HAP-1 (cell line): Measurements from ENCODE around the gene SPTBN5.

Source experiments
- DNase-seq, 2 experiments: peaks; one replicate each; pipeline ENCODE4 v3.0.0-alpha.2; 2016 to 2020; ENCODE audit warnings: low spot score in 2 of 2
- H3K27me3 ChIP-seq: fragments of 250-450 bp; sonication (Bioruptor Pico); 2 replicates; pipeline ENCODE4 v1.5.1; 2020; ENCODE audit warnings: low read depth, mild to moderate bottlenecking, moderate library complexity
- H3K36me3 ChIP-seq: fragments of 250-450 bp; sonication (Bioruptor Pico); replicated peaks from 2 replicates; pipeline ENCODE4 v1.5.1; 2020; ENCODE audit warnings: mild to moderate bottlenecking
- H3K4me1 ChIP-seq: fragments of 250-450 bp; sonication (Bioruptor Pico); 2 replicates; pipeline ENCODE4 v1.5.1; 2020; ENCODE audit warnings: mild to moderate bottlenecking
- H3K4me3 ChIP-seq: fragments of 250-450 bp; sonication (Bioruptor Pico); 2 replicates; pipeline ENCODE4 v1.5.1; 2020; ENCODE audit warnings: mild to moderate bottlenecking, moderate library complexity
- H3K9me3 ChIP-seq: fragments of 250-450 bp; sonication (Bioruptor Pico); 2 replicates; pipeline ENCODE4 v1.5.1; 2020; ENCODE audit warnings: mild to moderate bottlenecking, moderate library complexity
- in situ Hi-C: fragments of 300-500 bp; cut with MboI; formaldehyde crosslinking; loops from 3 replicates; pipeline ENCODE4 v1.14.3; 2020; ENCODE audit warnings: low sequenced_read_pairs, inconsistent platforms, mixed read lengths

SPTBN5 gene

GRCh38 chr15:41881086-41881485, 12.8 kb downstream of the SPTBN5 start:
- in situ Hi-C loops: no loop called here
- H3K27me3 ChIP-seq: no peaks in the 10 kb centered on the region
- H3K9me3 ChIP-seq: no peaks in the 10 kb centered on the region
- DNase-seq: no peak
- H3K4me3 ChIP-seq: no peak overlapping the region
- no peaks in the 10 kb centered on the region for H3K4me1 ChIP-seq
- H3K36me3 ChIP-seq: no peaks in the 10 kb centered on the region

DNA sequence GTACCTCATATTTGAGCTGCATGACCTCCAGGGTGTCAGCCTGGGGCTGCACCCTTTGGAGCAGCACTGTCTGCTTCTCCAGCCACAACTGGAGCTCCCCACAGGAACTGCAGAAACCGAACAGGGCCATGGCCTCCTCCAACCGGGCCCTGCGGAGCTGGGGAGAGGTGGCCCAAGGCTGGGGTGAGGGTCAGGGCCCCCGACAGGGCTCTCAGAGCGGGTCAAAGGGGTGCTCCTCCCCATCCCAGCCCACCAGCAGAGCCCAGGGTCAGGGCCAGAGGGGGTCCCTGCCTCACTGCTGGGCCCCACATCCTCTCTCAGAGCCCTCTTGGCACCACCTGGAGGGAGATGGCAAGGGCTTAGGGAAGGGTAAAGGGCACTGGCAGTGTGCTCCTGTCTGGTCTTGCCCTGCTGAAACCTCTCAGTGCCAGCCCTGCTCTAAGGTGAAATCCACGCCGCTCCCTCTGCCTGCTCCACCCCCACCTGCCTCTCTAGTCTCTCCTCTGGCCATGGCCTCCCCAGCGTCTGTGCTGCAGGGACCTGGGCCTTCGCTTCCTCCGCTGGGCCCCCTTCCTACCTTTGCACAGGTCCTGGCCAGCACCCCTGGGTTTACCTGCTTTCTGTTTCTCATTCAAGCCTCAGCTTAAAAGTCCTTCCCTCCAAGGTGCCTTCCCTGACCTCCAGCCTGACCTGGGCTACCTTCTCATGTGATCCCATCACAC, 13.5 kb downstream of the SPTBN5 start:
- DNase-seq: no peak
- H3K27me3 ChIP-seq: no peaks in the 10 kb centered on the region

DNA sequence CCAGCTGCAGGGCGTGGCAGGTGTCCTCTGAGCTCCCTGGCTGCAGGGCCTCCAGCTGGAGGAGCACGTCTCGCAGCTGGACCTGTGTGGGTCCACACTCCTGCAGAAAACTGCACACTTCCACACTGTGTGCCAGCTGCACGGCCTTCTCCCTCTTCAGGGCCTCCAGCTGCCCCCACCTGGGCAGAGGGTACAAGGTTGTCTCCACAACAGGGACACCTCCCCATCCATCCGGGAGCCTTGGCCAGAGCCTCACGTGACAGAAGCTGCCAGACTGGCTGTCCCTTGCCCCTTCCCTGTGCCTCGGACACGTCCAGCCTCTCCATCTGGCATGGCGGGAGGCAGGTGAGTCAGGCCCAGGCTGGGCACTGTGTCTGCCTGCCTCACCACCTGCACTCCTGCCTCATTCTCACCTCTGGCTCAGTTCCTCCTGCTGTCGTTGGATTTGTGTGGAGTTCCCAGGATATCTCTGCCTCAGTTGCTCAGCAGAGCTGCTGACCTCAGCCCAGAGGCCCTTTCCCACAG, 14.5 kb downstream of the SPTBN5 start:
- in situ Hi-C loops: no loop called here
- H3K4me1 ChIP-seq: no peaks in the 10 kb centered on the region
- H3K4me3 ChIP-seq: no peak overlapping the region
- no peaks in the 10 kb centered on the region for H3K27me3 ChIP-seq
- H3K9me3 ChIP-seq: no peaks in the 10 kb centered on the region
- DNase-seq: no peak
- H3K36me3 ChIP-seq: no peaks in the 10 kb centered on the region

More for the DNA sequence above, 13.5 kb downstream of the SPTBN5 start:
- Histone ChIP-seq H3K36me3 (no peaks in the 10 kb centered on the region), H3K4me1 (no peaks in the 10 kb centered on the region), H3K9me3 (no peaks in the 10 kb centered on the region), H3K4me3 (no peak overlapping the region)
- in situ Hi-C loops: no loop called here

DNA sequence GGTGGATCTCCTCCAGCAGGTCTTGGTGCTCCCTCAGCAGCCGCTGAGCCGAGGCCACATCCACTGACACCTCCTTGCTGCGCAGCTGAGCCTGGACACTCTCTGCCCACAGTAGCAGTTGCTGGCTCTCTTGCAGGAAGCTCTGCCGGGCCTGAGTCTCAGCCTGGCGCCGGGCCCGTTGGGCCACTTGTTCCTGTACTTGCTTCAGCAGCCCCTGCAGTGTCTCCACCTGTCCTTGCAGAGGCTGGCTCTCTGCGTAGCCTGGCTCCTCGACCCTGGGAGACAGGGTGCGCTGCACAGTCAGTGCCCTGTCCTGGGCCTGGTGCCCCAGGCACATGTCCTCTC, 15.5 kb downstream of the SPTBN5 start:
- DNase-seq: no peak
- H3K4me1 ChIP-seq: no peaks in the 10 kb centered on the region
- no peaks in the 10 kb centered on the region for H3K9me3 ChIP-seq
- H3K27me3 ChIP-seq: no peaks in the 10 kb centered on the region; the same call in 1 of the 2 replicates
- H3K4me3 ChIP-seq: no peak overlapping the region
- in situ Hi-C loops: no loop called here
- no peaks in the 10 kb centered on the region for H3K36me3 ChIP-seq

DNA sequence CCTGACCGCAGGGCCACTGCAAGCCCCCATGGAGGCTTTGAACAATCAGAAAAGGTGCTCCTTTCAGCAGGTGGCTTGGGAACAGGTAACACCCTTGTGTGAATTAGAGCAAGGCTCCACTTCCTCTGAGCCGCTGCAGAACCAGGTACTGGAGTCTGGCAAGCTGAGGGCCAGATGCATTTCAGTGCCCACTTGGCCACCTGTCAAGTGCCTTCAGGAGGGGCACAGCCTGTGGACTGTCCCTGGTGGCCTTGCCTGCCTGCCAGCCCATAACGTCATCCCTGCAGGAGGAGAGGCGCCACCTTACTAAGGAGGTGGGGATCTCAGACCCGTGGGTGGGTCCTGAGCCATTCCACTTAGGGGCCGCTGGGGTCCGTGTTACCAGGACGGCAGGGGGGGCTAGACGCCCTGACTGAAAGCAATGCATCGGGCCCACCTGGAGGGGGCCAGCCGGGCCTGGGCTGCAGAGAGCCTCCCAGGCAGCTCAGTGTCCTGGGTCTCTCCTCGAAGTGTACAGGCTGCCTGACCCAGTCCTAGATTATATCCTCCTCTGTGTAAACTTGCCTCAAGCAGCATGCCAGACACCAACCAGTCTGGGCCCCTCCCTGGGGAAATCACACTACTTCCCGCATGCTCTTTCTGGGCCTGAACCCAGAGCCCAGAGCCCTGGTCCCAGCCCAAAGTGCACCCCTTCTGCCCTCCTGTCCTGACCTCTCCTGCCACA, 16.1 kb downstream of the SPTBN5 start:
- no peaks in the 10 kb centered on the region for H3K36me3 ChIP-seq
- H3K27me3 ChIP-seq: no peaks in the 10 kb centered on the region; the same call in 1 of the 2 replicates
- no peak for DNase-seq
- H3K4me3 ChIP-seq: no peak overlapping the region
- in situ Hi-C loops: no loop called here
- H3K9me3 ChIP-seq: no peaks in the 10 kb centered on the region
- no peaks in the 10 kb centered on the region for H3K4me1 ChIP-seq

DNA sequence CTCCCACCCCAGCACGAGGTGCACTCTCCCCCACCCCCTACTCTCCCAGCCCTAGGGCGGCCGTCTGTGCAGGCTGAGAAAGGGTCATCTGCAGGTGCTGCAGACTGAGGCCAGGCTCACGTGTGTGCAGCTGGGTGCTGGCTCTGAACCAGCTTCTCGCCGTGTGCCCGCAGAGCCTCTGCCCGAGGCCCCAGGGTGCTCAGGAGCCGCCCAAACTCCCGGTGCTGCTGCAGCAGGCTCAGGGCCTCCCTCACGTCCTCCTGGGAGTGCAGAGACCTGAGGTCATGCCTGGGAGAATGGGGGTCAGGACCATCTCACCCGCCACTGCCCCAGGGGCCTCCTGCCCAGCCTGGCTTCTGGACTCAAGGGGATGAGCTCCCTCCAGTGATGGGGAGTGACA, 17.2 kb downstream of the SPTBN5 start:
- in situ Hi-C loops: no loop called here
- Histone ChIP-seq H3K27me3 (no peaks in the 10 kb centered on the region; the same call in 1 of the 2 replicates), H3K9me3 (no peaks in the 10 kb centered on the region), H3K4me3 (no peak overlapping the region), H3K4me1 (no peaks in the 10 kb centered on the region), H3K36me3 (no peaks in the 10 kb centered on the region)
- DNase-seq: no peak

- H3K9me3 ChIP-seq: no peaks in the 10 kb centered on the region
- no peak for DNase-seq
- no peaks in the 10 kb centered on the region; the same call in 1 of the 2 replicates for H3K27me3 ChIP-seq
- no peaks in the 10 kb centered on the region for H3K4me1 ChIP-seq
- in situ Hi-C loops: no loop called here
- H3K36me3 ChIP-seq: no peaks in the 10 kb centered on the region
- no peak overlapping the region for H3K4me3 ChIP-seq
Measured at GRCh38 chr15:41876007-41876406, 17.8 kb downstream of the SPTBN5 start.

GRCh38 chr15:41874736-41875135, 19.1 kb downstream of the SPTBN5 start:
- no peaks in the 10 kb centered on the region for H3K36me3 ChIP-seq
- no peak for DNase-seq
- H3K4me1 ChIP-seq: no peaks in the 10 kb centered on the region
- no peaks in the 10 kb centered on the region; the same call in 1 of the 2 replicates for H3K27me3 ChIP-seq
- no peak overlapping the region for H3K4me3 ChIP-seq
- in situ Hi-C loops: no loop called here
- no peaks in the 10 kb centered on the region for H3K9me3 ChIP-seq

DNA sequence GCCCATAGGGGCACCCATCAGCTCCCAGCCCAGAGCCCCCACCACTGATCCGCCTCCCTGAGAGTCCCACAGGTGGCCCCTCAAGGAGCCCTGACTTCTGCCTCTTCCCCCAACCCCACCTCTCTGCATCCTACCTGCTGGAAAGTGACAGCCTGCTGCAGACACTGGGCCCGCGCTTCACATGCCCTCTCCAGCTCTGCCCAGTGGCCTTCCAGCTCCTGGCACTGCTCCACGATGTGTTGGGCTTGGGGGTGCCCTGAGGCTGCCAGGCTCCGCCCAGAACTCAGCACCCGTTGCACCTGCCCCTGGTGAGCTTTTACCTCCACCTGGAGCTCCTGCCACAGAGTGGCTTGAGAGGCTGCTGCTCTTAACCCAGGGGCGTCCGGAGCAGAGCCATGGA, 20.1 kb downstream of the SPTBN5 start:
- Histone ChIP-seq H3K9me3 (no peaks in the 10 kb centered on the region), H3K4me1 (no peaks in the 10 kb centered on the region), H3K27me3 (no peaks in the 10 kb centered on the region; the same call in 1 of the 2 replicates), H3K4me3 (no peak overlapping the region), H3K36me3 (no peaks in the 10 kb centered on the region)
- DNase-seq: no peak
- in situ Hi-C loops: no loop called here

GRCh38 chr15:41872166-41872747, 21.6 kb downstream of the SPTBN5 start:
- DNase-seq: no peak
- no peaks in the 10 kb centered on the region for H3K36me3 ChIP-seq
- no peaks in the 10 kb centered on the region for H3K4me1 ChIP-seq
- H3K9me3 ChIP-seq: no peaks in the 10 kb centered on the region
- in situ Hi-C loops: no loop called here
- no peak overlapping the region for H3K4me3 ChIP-seq
- no peaks in the 10 kb centered on the region; the same call in 1 of the 2 replicates for H3K27me3 ChIP-seq

GRCh38 chr15:41871175-41871905, 22.5 kb downstream of the SPTBN5 start:
- Histone ChIP-seq H3K36me3 (no peaks in the 10 kb centered on the region), H3K4me3 (no peak overlapping the region), H3K9me3 (no peaks in the 10 kb centered on the region), H3K27me3 (no peaks in the 10 kb centered on the region; the same call in 1 of the 2 replicates), H3K4me1 (no peaks in the 10 kb centered on the region)
- in situ Hi-C loops: no loop called here
- DNase-seq: no peak

DNA sequence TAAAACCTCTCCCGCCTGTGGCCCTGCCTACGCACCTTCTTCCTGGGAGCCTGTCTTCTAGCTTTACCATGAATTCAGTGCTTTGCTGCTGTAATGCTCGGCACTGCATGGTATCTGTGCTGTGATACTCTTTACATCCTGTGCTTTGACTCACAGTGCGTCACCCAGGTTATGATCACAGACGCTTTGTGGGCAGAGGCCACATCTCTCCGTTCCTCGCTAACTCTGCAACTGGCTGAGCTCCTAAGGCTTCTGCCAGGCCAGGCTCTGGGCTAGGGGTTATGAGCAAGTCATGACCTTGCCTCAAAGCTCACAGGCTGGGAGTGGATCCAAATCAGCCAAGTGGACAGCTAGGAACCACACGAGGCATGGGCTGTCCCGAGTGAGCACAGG, 23.2 kb downstream of the SPTBN5 start:
- no peak for DNase-seq
- Histone ChIP-seq H3K4me3 (no peak overlapping the region), H3K36me3 (no peaks in the 10 kb centered on the region), H3K4me1 (no peaks in the 10 kb centered on the region), H3K9me3 (no peaks in the 10 kb centered on the region), H3K27me3 (no peaks in the 10 kb centered on the region; the same call in 1 of the 2 replicates)
- in situ Hi-C loops: no loop called here

DNA sequence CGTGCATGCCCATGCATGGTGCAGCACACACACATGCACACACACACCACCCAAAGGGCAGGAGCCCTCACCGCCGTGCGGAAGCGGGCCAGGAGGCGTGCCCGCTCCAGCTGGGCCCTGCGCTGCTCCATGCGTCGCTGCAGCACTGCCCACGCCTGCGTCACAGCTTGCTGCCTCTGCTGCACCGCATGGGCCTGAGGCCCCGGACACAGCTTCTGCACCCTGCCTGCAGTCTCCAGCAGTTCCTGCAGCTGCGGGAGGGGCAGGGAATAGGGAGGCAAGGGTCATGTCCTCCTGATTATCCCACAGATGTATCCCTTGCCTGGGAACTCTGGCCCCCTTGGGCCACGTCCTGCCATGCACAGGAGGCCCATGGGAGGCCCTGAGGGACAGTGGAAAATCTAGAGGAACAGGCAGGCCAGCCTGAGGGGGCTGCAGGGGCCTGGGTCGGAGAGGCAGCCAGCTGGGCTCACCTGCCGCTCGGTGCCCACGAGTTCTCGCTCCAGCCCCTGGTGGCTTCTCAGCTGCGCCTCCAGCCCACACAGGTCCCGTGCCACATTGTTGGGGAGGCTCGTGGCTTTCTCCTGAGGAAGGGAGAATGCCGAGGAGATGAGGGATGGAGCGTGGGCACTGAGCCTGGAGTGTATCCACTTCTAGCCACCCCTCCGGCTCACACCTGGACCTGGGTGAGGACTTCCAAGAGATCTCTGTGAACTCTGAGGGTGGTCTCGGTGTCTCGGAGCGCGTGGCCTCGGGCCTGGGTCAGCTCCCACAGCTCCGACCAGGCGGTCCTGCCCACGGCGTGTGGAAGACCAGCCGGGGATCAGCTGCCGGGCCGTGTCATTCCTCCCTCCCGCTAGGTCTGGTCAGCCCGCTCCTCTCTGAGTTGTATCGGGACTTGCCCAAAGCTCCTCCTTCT, 23.8 kb downstream of the SPTBN5 start:
- Histone ChIP-seq H3K4me1 (no peaks in the 10 kb centered on the region), H3K4me3 (no peak overlapping the region), H3K27me3 (no peaks in the 10 kb centered on the region; the same call in 1 of the 2 replicates), H3K36me3 (no peaks in the 10 kb centered on the region), H3K9me3 (no peaks in the 10 kb centered on the region)
- in situ Hi-C loops: no loop called here
- DNase-seq: no peak
